Natural killer cell (primary cell): Measurements from ENCODE around the gene FGD6. TPM values are rescaled to one million over a fixed set of nuclear protein-coding genes. Genes with fewer than 3 reads are reported as not detected.

Experiments used
- ATAC-seq, 3 donors: fragments of 150-1000 bp in 2 of 3; fragments of 200-7000 bp in 1 of 3; cut with Tn5 transposase; 1 replicate in 1 of 3; 2 replicates in 2 of 3; pipeline ENCODE4 v1.10.0; 2021; ENCODE audit warnings: mild to moderate bottlenecking in 2 of 3, moderate library complexity in 2 of 3
- DNase-seq, 2 donors: peaks; one replicate each; pipeline versions ENCODE4 v3.0.0 to v3.0.0-alpha.2; 2013 to 2021; ENCODE audit warnings: mixed read lengths in 1 of 2
- H3K27ac ChIP-seq: one replicate; pipeline ENCODE4 v1.5.1; 2013; ENCODE audit warnings: mild to moderate bottlenecking, low read length
- H3K27me3 ChIP-seq: one replicate; pipeline ENCODE4 v1.6.1; 2013; ENCODE audit warnings: low read length; ENCODE audit not compliant: control insufficient read depth, insufficient read depth
- H3K36me3 ChIP-seq: one replicate; pipeline ENCODE4 v1.6.1; 2013; ENCODE audit warnings: low read length; ENCODE audit not compliant: control insufficient read depth, insufficient read depth
- H3K4me1 ChIP-seq: one replicate; pipeline ENCODE4 v1.6.1; 2013; ENCODE audit warnings: low read length; ENCODE audit not compliant: control insufficient read depth, insufficient read depth
- H3K4me3 ChIP-seq: one replicate; pipeline ENCODE4 v1.5.1; 2013; ENCODE audit warnings: low read length
- H3K9me3 ChIP-seq: one replicate; pipeline ENCODE4 v1.6.1; 2013; ENCODE audit warnings: low read length; ENCODE audit not compliant: control insufficient read depth, insufficient read depth
- H3K27ac Mint-ChIP-seq, 2 donors: one replicate each; pipeline ENCODE4 v1.8.0; 2022; ENCODE audit warnings: mild to moderate bottlenecking in 2 of 2, mixed read lengths in 2 of 2, moderate library complexity in 1 of 2
- H3K27me3 Mint-ChIP-seq, 2 donors: one replicate each; pipeline ENCODE4 v1.8.0; 2022; ENCODE audit warnings: low read depth in 2 of 2, mixed read lengths in 2 of 2
- H3K36me3 Mint-ChIP-seq: one replicate; pipeline ENCODE4 v1.8.0; 2022; ENCODE audit warnings: mixed read lengths
- H3K4me1 Mint-ChIP-seq, 2 donors: one replicate each; pipeline ENCODE4 v1.8.0; 2022; ENCODE audit warnings: mixed read lengths in 2 of 2
- H3K4me3 Mint-ChIP-seq: one replicate; pipeline ENCODE4 v1.8.0; 2022; ENCODE audit warnings: mild to moderate bottlenecking, moderate library complexity, mixed read lengths
- H3K9me3 Mint-ChIP-seq, 2 donors: one replicate each; pipeline ENCODE4 v1.8.0; 2022; ENCODE audit warnings: mixed read lengths in 2 of 2
- WGBS: methylation state at CpG from one replicate; pipeline ENCODE4 v1.1.7; 2013; ENCODE audit warnings: missing lambda C conversion rate; ENCODE audit not compliant: insufficient coverage; 5-methylcytosine and 5-hydroxymethylcytosine counted together
- intact Hi-C: fragments of 100-400 bp; cut with micrococcal nuclease; formaldehyde crosslinking; loops from one replicate; pipeline ENCODE4 v1.14.2; 2022
- total RNA-seq, 4 donors: library from RNA; stranded (reverse); fragments of 120-200 nt in 1 of 4; gene quantifications; one replicate each; pipeline versions ENCODE4 v1.2.3 to v1.2.4, GENCODE V29; 2013 to 2022
- TF ChIP-seq, protein P1 (sequence below): fragments of 200-600 bp; IDR thresholded peaks from one replicate; pipeline ENCODE4 v1.8.0; 2022; ENCODE audit warnings: antibody characterized with exemption

Gene FGD6
- total RNA-seq, 3 donors from 2014 or later (not counting 1 experiment from before 2014, with no cell fraction given): 1.5 to 1.9 (median 1.9) TPM

DNA sequence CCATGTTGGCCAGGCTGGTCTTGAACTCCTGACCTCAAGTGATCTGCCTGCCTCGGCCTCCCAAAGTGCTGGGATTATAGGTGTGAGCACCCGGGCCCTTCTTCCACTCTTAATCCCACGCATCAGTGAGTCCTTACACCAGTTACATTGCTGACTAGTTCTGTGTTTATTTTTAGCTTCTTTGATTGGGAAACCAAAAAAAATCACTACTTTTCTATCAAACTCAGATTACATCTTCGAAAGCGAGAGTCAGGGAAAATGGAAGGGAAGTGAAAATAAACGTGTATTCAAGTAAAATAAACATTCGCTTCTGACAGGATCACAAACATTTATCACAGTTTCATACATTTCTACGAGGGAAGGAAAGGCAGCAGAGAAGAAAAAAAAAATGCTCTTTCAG is 32.2 kb downstream of the FGD6 start:
- no peaks in the 10 kb centered on the region for H3K4me1 Mint-ChIP-seq
- no peaks in the 10 kb centered on the region for H3K9me3 Mint-ChIP-seq
- H3K27ac ChIP-seq: no peak overlapping the region
- no peaks in the 10 kb centered on the region for H3K4me1 ChIP-seq
- WGBS: 94% methylated on average over 3 of the region's 8 CpGs
- no peak overlapping the region for H3K4me3 ChIP-seq
- H3K36me3 ChIP-seq: no peaks in the 10 kb centered on the region
- ATAC-seq (no peak), DNase-seq (no peak)
- TF ChIP-seq, protein P1, sequence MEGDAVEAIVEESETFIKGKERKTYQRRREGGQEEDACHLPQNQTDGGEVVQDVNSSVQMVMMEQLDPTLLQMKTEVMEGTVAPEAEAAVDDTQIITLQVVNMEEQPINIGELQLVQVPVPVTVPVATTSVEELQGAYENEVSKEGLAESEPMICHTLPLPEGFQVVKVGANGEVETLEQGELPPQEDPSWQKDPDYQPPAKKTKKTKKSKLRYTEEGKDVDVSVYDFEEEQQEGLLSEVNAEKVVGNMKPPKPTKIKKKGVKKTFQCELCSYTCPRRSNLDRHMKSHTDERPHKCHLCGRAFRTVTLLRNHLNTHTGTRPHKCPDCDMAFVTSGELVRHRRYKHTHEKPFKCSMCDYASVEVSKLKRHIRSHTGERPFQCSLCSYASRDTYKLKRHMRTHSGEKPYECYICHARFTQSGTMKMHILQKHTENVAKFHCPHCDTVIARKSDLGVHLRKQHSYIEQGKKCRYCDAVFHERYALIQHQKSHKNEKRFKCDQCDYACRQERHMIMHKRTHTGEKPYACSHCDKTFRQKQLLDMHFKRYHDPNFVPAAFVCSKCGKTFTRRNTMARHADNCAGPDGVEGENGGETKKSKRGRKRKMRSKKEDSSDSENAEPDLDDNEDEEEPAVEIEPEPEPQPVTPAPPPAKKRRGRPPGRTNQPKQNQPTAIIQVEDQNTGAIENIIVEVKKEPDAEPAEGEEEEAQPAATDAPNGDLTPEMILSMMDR: no peak
- H3K27me3 ChIP-seq: no peaks in the 10 kb centered on the region
- no peak overlapping the region for H3K4me3 Mint-ChIP-seq
- H3K27me3 Mint-ChIP-seq: no peaks in the 10 kb centered on the region
- no peaks in the 10 kb centered on the region for H3K9me3 ChIP-seq
- no peak overlapping the region for H3K27ac Mint-ChIP-seq
- intact Hi-C loops: no loop called here
- H3K36me3 Mint-ChIP-seq: no peaks in the 10 kb centered on the region

DNA sequence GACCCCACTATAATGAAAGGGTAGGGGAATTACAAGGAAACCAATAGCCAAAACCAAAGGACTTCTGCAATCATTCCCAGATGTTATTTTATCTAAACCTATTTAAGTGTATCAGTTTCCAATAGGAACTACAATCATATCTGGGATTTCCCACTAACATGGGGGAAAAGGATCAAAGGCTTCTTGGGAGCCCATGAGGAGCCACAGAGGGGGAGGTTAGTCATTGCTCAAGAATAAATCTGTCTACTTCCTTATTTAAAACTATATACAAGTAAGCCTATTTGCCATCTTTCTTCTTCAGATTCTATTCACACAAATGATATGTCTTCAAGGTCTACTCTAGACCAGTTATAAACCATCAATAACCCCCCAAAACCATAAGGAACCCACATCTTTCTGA is 33.1 kb downstream of the FGD6 start:
- H3K4me3 Mint-ChIP-seq: no peak overlapping the region
- intact Hi-C loops: no loop called here
- ATAC-seq: no peak
- no peak overlapping the region for H3K4me3 ChIP-seq
- H3K4me1 ChIP-seq: no peaks in the 10 kb centered on the region
- TF ChIP-seq, protein P1: no peak
- H3K27ac ChIP-seq: no peak overlapping the region
- no peaks in the 10 kb centered on the region for H3K27me3 ChIP-seq
- H3K27ac Mint-ChIP-seq: no peak overlapping the region
- H3K27me3 Mint-ChIP-seq: no peaks in the 10 kb centered on the region
- no peaks in the 10 kb centered on the region for H3K9me3 Mint-ChIP-seq
- H3K9me3 ChIP-seq: no peaks in the 10 kb centered on the region
- H3K4me1 Mint-ChIP-seq: no peaks in the 10 kb centered on the region
- no peaks in the 10 kb centered on the region for H3K36me3 Mint-ChIP-seq
- no peak for DNase-seq
- H3K36me3 ChIP-seq: no peaks in the 10 kb centered on the region

DNA sequence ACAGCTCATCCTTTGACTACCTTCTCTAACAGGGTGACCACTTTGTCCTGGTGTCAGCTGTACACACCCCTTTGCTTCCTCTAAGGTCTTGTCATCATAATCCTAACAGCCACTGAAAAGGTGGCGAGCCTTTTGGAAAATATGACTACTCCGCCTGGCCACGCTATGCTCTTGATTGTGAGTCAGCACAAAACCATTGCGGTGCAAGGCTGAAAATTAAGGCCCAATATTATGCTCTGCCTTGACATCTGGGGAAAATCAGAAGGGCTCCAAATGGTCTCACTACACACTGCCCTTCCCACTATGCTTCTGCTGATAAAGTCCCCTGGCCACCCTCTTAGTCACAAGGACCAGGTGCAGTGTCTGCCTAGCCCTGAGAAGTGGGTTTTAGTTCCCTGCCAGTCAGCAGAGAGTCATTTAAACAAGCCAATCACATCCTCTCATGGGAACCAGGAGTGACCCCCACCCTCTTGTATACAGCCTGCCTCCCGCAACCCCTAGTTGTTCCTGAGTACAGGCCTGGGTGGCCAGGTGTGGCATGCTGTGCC is 34.3 kb downstream of the FGD6 start:
- ATAC-seq (no peak), DNase-seq (no peak)
- Histone ChIP-seq H3K27ac (no peak overlapping the region), H3K4me3 (no peak overlapping the region), H3K27me3 (no peaks in the 10 kb centered on the region), H3K9me3 (no peaks in the 10 kb centered on the region), H3K36me3 (no peaks in the 10 kb centered on the region), H3K4me1 (no peaks in the 10 kb centered on the region)
- Mint-ChIP-seq H3K9me3 (no peaks in the 10 kb centered on the region), H3K4me3 (no peak overlapping the region), H3K36me3 (no peaks in the 10 kb centered on the region), H3K4me1 (no peaks in the 10 kb centered on the region), H3K27ac (no peak overlapping the region), H3K27me3 (no peaks in the 10 kb centered on the region)
- intact Hi-C loops: no loop called here
- TF ChIP-seq, protein P1: no peak
- 68% methylated on average over 5 of the region's 5 CpGs for WGBS

DNA sequence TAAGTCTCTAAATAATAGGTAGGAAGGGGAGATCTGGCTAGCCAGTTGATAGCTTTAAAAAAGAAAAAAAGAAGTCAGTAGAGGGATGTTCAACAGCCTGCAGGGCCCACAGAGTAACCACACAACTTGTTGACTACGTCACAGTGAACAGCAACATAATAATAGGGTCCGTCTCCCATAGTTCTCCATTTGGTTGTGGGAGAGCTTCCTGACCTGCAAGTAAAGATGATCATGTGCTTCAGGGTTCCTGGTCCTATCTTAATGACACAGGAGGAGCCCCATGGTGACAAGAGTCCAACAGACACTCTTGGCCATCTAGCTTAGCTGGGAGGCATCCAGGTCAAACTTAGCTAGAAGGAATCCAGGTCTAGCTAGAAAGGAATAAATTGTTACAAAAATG is 36.2 kb downstream of the FGD6 start:
- no peak for DNase-seq
- intact Hi-C loops: no loop called here
- Mint-ChIP-seq H3K27ac (no peak overlapping the region), H3K36me3 (no peaks in the 10 kb centered on the region), H3K4me3 (no peak overlapping the region), H3K4me1 (no peaks in the 10 kb centered on the region), H3K9me3 (no peaks in the 10 kb centered on the region), H3K27me3 (no peaks in the 10 kb centered on the region)
- TF ChIP-seq, protein P1: no peak
- Histone ChIP-seq H3K4me3 (no peak overlapping the region), H3K4me1 (no peaks in the 10 kb centered on the region), H3K27me3 (no peaks in the 10 kb centered on the region), H3K9me3 (no peaks in the 10 kb centered on the region), H3K36me3 (no peaks in the 10 kb centered on the region), H3K27ac (no peak overlapping the region)
- 90% methylated on average over 2 of the region's 2 CpGs for WGBS
- ATAC-seq: no peak
